Common myeloid progenitor, CD34-positive (primary cell): ENCODE results near the gene SHD. TPM values are rescaled to one million over a fixed set of nuclear protein-coding genes. Genes with fewer than 3 reads are reported as not detected.
A peak's percentile ranks its signal among the peaks of the same experiment; 100 is the strongest.
"Not testable (repeated sequence)": the region's sequence is repeated elsewhere in the genome, so short reads cannot be mapped to it uniquely, and the experiment has no call there.

ENCODE experiments used
- CTCF ChIA-PET: fragments of 350-600 bp; sonication (Branson Sonifier 250); formaldehyde crosslinking; loops from one replicate; lab custom pipeline; 2021; ENCODE audit warnings: antibody characterized with exemption; lab: Charles Lee
- POLR2A ChIA-PET: fragments of 350-600 bp; sonication (Branson Sonifier 250); formaldehyde crosslinking; loops from one replicate; lab custom pipeline; 2021; ENCODE audit warnings: antibody characterized with exemption; lab: Charles Lee
- DNase-seq, 3 donors: peaks; one replicate each; pipeline versions ENCODE4 v3.0.0 to v3.0.0-alpha.2; 2013
- H3K27ac ChIP-seq, 2 experiments: 1 replicate in 1 of 2; 2 replicates in 1 of 2; pipeline ENCODE4 v1.7.0; 2013; ENCODE audit warnings: inconsistent platforms in 2 of 2, low read length in 2 of 2, mild to moderate bottlenecking in 2 of 2, low read depth in 1 of 2, moderate library complexity in 1 of 2; ENCODE audit not compliant: severe bottlenecking in 2 of 2, insufficient read depth in 1 of 2, poor library complexity in 1 of 2
- H3K27me3 ChIP-seq, 5 experiments: replicated peaks in 2 of 5; 1 replicate in 3 of 5; 2 replicates in 2 of 5; pipeline versions ENCODE4 v1.6.1 to v1.7.0; 2013; ENCODE audit warnings: low read length in 4 of 5, mild to moderate bottlenecking in 2 of 5, moderate library complexity in 2 of 5, inconsistent platforms in 1 of 5; ENCODE audit not compliant: insufficient read depth in 5 of 5, control insufficient read depth in 4 of 5
- H3K36me3 ChIP-seq, 4 experiments: 1 replicate in 2 of 4; 2 replicates in 2 of 4; pipeline versions ENCODE4 v1.6.1 to v1.7.0; 2013; ENCODE audit warnings: low read length in 3 of 4, control low read depth in 1 of 4, mild to moderate bottlenecking in 1 of 4; ENCODE audit not compliant: control insufficient read depth in 4 of 4, insufficient read depth in 4 of 4
- H3K4me1 ChIP-seq, 4 experiments: 1 replicate in 3 of 4; 2 replicates in 1 of 4; pipeline versions ENCODE4 v1.6.1 to v1.7.1; 2013; ENCODE audit warnings: low read length in 3 of 4, mild to moderate bottlenecking in 3 of 4, control low read depth in 1 of 4, inconsistent platforms in 1 of 4, moderate library complexity in 1 of 4; ENCODE audit not compliant: control insufficient read depth in 4 of 4, insufficient read depth in 4 of 4; ENCODE audit errors: control extremely low read depth in 1 of 4
- H3K4me3 ChIP-seq, 7 experiments: 1 replicate in 4 of 7; 2 replicates in 3 of 7; pipeline versions ENCODE4 v1.5.1 to v1.7.0; 2013; ENCODE audit warnings: mild to moderate bottlenecking in 7 of 7, low read length in 6 of 7, moderate library complexity in 6 of 7, inconsistent platforms in 2 of 7, low read depth in 2 of 7, control low read depth in 1 of 7; ENCODE audit not compliant: insufficient read depth in 4 of 7, control insufficient read depth in 1 of 7; ENCODE audit errors: extremely low read depth in 1 of 7
- H3K9me3 ChIP-seq, 5 experiments: 1 replicate in 4 of 5; 2 replicates in 1 of 5; pipeline versions ENCODE4 v1.6.1 to v1.7.1; 2013; ENCODE audit warnings: low read length in 4 of 5, mild to moderate bottlenecking in 2 of 5, inconsistent platforms in 1 of 5, low read depth in 1 of 5, moderate library complexity in 1 of 5; ENCODE audit not compliant: control insufficient read depth in 4 of 5, insufficient read depth in 2 of 5; ENCODE audit errors: control extremely low read depth in 1 of 5
- WGBS: methylation state at CpG from one replicate; pipeline ENCODE4 v1.1.5; 2013; ENCODE audit not compliant: insufficient coverage; 5-methylcytosine and 5-hydroxymethylcytosine counted together
- polyA plus RNA-seq: library from polyadenylated mRNA; unstranded; fragments of 120-200 nt; gene quantifications from one replicate; pipeline ENCODE4 v1.2.1, GENCODE V29; 2013

SHD gene
- 3.0 TPM for polyA plus RNA-seq

- Histone ChIP-seq H3K27ac (no peak within 1 kb of the TSS), H3K36me3 (no peaks in the 10 kb centered on the region), H3K4me3 (peak within 1 kb of the TSS; percentile 13 to 72 (median 48)), H3K27me3 (peaks cover 0 to 33% (median 6%) of the 10 kb centered on the region in 5 experiments), H3K4me1 (peaks cover 0 to 27% (median 23%) of the 10 kb centered on the region in 4 experiments), H3K9me3 (no peaks in the 10 kb centered on the region)
- POLR2A ChIA-PET: no interaction called here
- DNase-seq: peak in 2 of 3 donors; percentile 53 to 66
- CTCF ChIA-PET: interaction anchor here (0.6 to 2.0 kb wide), 4 partner anchors 11 to 75 kb away, joined by 3 to 12 read pairs (median 3); no protein-coding TSS in a partner anchor
- 0% methylated on average over 14 of the region's 44 CpGs for WGBS
These were observed at the start of gene SHD for GRCh38 chr19:4278419-4279266. SHD (plus strand) TSS chr19:4279266; CDS start chr19:4280064, 798 bp downstream.

- WGBS: 95% methylated on average over 5 of the region's 6 CpGs
- POLR2A ChIA-PET: not testable (repeated sequence)
These were observed 48.8 kb upstream of the SHD start for GRCh38 chr19:4230237-4230636.

GRCh38 chr19:4231521-4231920 lies 47.5 kb upstream of the SHD start:
- not testable (repeated sequence) for DNase-seq, H3K4me3 ChIP-seq, H3K36me3 ChIP-seq, H3K9me3 ChIP-seq, H3K27ac ChIP-seq
- WGBS: 90% methylated on average over 4 of the region's 6 CpGs
- Histone ChIP-seq H3K4me1 (peaks cover 0 to 10% (median 9%) of the 10 kb centered on the region in 4 experiments), H3K27me3 (peaks cover 0 to 20% (median 2%) of the 10 kb centered on the region in 5 experiments)
- CTCF ChIA-PET: interaction anchor here (1.3 to 3.4 kb wide), 3 partner anchors 12 to 30 kb away, joined by 3 to 13 read pairs (median 9); partner anchors contain the start of gene YJU2
- POLR2A ChIA-PET: interaction anchor here (0.6 kb wide), 1 partner anchor 10 kb away, joined by 3 read pairs; no protein-coding TSS in a partner anchor

More at GRCh38 chr19:4230237-4230636, 48.8 kb upstream of the SHD start:
- not testable (repeated sequence) for H3K9me3 ChIP-seq, DNase-seq, H3K36me3 ChIP-seq, H3K27ac ChIP-seq, H3K4me3 ChIP-seq
- Histone ChIP-seq H3K4me1 (peaks cover 0 to 10% (median 9%) of the 10 kb centered on the region in 4 experiments), H3K27me3 (peaks cover 0 to 20% (median 2%) of the 10 kb centered on the region in 5 experiments)
- CTCF ChIA-PET: interaction anchor here (1.0 kb wide), 1 partner anchor 22 kb away, joined by 3 read pairs; no protein-coding TSS in a partner anchor

GRCh38 chr19:4232139-4232538 lies 46.9 kb upstream of the SHD start:
- 93% methylated on average over 2 of the region's 5 CpGs for WGBS
- H3K9me3 ChIP-seq, H3K36me3 ChIP-seq, H3K27ac ChIP-seq, H3K4me3 ChIP-seq, DNase-seq: not testable (repeated sequence)
- ChIA-PET POLR2A (interaction anchor here (0.6 kb wide), 1 partner anchor 10 kb away, joined by 3 read pairs; no protein-coding TSS in a partner anchor), CTCF (interaction anchor here (1.0 to 3.4 kb wide), 5 partner anchors 12 to 98 kb away, joined by 3 to 13 read pairs (median 5); partner anchors contain the start of gene YJU2)
- Histone ChIP-seq H3K4me1 (peaks cover 0 to 10% (median 9%) of the 10 kb centered on the region in 4 experiments), H3K27me3 (peaks cover 0 to 20% (median 2%) of the 10 kb centered on the region in 5 experiments)

GRCh38 chr19:4232614-4233281 lies 46.3 kb upstream of the SHD start:
- no peak overlapping the region for H3K4me3 ChIP-seq
- 59% methylated on average over 19 of the region's 21 CpGs for WGBS
- no peak for DNase-seq
- no peaks in the 10 kb centered on the region for H3K9me3 ChIP-seq
- CTCF ChIA-PET: interaction anchor here (0.7 to 3.4 kb wide), 6 partner anchors 9 to 98 kb away, joined by 3 to 13 read pairs (median 4); partner anchors contain the start of gene YJU2
- no peak overlapping the region for H3K27ac ChIP-seq
- POLR2A ChIA-PET: no interaction called here
- H3K27me3 ChIP-seq: peaks cover 0 to 18% (median 2%) of the 10 kb centered on the region in 5 experiments
- peaks cover 0 to 10% (median 9%) of the 10 kb centered on the region in 4 experiments for H3K4me1 ChIP-seq
- H3K36me3 ChIP-seq: no peaks in the 10 kb centered on the region

- H3K4me1 ChIP-seq: peaks cover 0 to 10% (median 9%) of the 10 kb centered on the region in 4 experiments
- ChIA-PET POLR2A (no interaction called here), CTCF (interaction anchor here (0.7 to 3.4 kb wide), 7 partner anchors 8 to 941 kb away, joined by 3 to 13 read pairs (median 5); no protein-coding TSS in a partner anchor)
- no peaks in the 10 kb centered on the region for H3K36me3 ChIP-seq
- H3K9me3 ChIP-seq: no peaks in the 10 kb centered on the region
- H3K4me3 ChIP-seq: no peak overlapping the region
- peak; percentile 49 to 63 (median 50) for DNase-seq
- peaks cover 0 to 12% (median 2%) of the 10 kb centered on the region in 5 experiments for H3K27me3 ChIP-seq
- H3K27ac ChIP-seq: no peak overlapping the region
- 25% methylated on average over 9 of the region's 11 CpGs for whole genome bisulfite sequencing
These were observed 45.7 kb upstream of the SHD start for GRCh38 chr19:4233282-4233853.
